Liver (tissue), 9 donors: ENCODE results near the gene SLC25A41. TPM values are rescaled to one million over a fixed set of nuclear protein-coding genes. Genes with fewer than 3 reads are reported as not detected.
A peak's percentile ranks its signal among the peaks of the same experiment; 100 is the strongest.

Experiments used
- DNase-seq: peaks from one replicate; pipeline ENCODE4 v3.0.0-alpha.2; 2017; ENCODE audit warnings: low spot score
- H3K27ac ChIP-seq, 2 donors: one replicate each; pipeline ENCODE4 v1.7.0; 2013; ENCODE audit warnings: inconsistent platforms in 2 of 2, low read length in 2 of 2, control low read depth in 1 of 2, low read depth in 1 of 2, mild to moderate bottlenecking in 1 of 2
- H3K27me3 ChIP-seq, 4 donors: one replicate each; pipeline versions ENCODE4 v1.6.1 to v1.7.0; 2013; ENCODE audit warnings: low read length in 3 of 4, inconsistent platforms in 1 of 4, mild to moderate bottlenecking in 1 of 4, moderate library complexity in 1 of 4; ENCODE audit not compliant: control insufficient read depth in 4 of 4, insufficient read depth in 4 of 4
- H3K36me3 ChIP-seq, 4 donors: one replicate each; pipeline versions ENCODE4 v1.6.1 to v1.7.0; 2013; ENCODE audit warnings: low read length in 3 of 4, mild to moderate bottlenecking in 3 of 4, low read depth in 1 of 4, moderate library complexity in 1 of 4; ENCODE audit not compliant: control insufficient read depth in 4 of 4, insufficient read depth in 3 of 4
- H3K4me1 ChIP-seq, 4 donors: one replicate each; pipeline versions ENCODE4 v1.6.1 to v1.7.0; 2013; ENCODE audit warnings: low read length in 3 of 4, mild to moderate bottlenecking in 3 of 4, moderate library complexity in 1 of 4; ENCODE audit not compliant: control insufficient read depth in 4 of 4, insufficient read depth in 4 of 4
- H3K4me3 ChIP-seq, 3 donors: one replicate each; pipeline versions ENCODE4 v1.6.1 to v1.7.0; 2013; ENCODE audit warnings: low read length in 3 of 3, control low read depth in 1 of 3, low read depth in 1 of 3, mild to moderate bottlenecking in 1 of 3
- H3K9ac ChIP-seq, 2 donors: one replicate each; pipeline ENCODE4 v1.7.0; 2013; ENCODE audit warnings: low read length in 2 of 2, mild to moderate bottlenecking in 2 of 2, moderate library complexity in 2 of 2, control low read depth in 1 of 2, low read depth in 1 of 2
- H3K9me3 ChIP-seq, 4 donors: one replicate each; pipeline versions ENCODE4 v1.6.1 to v1.7.0; 2013; ENCODE audit warnings: low read length in 3 of 4; ENCODE audit not compliant: control insufficient read depth in 4 of 4
- FOXA1 ChIP-seq: IDR thresholded peaks from 2 replicates; pipeline ENCODE4 v1.6.1; 2016; ENCODE audit warnings: antibody characterized with exemption
- FOXA2 ChIP-seq: IDR thresholded peaks from 2 replicates; pipeline ENCODE4 v1.6.1; 2016; ENCODE audit warnings: antibody characterized with exemption
- GABPA ChIP-seq, 2 donors: IDR thresholded peaks in 1 of 2; conservative IDR thresholded peaks in 1 of 2; 2 replicates each; pipeline ENCODE4 v1.6.1; 2016; ENCODE audit warnings: antibody characterized with exemption in 2 of 2, mild to moderate bottlenecking in 1 of 2, moderate library complexity in 1 of 2
- HNF4A ChIP-seq, 2 donors: conservative IDR thresholded peaks; 2 replicates each; pipeline ENCODE4 v1.6.1; 2016; ENCODE audit warnings: antibody characterized with exemption in 2 of 2, mild to moderate bottlenecking in 2 of 2
- HNF4G ChIP-seq: IDR thresholded peaks from 2 replicates; pipeline ENCODE4 v1.6.1; 2016; ENCODE audit warnings: antibody characterized with exemption
- JUND ChIP-seq, 2 donors: IDR thresholded peaks; 2 replicates each; pipeline ENCODE4 v1.6.1; 2016; ENCODE audit warnings: antibody characterized with exemption in 2 of 2
- RAD21 ChIP-seq, 2 donors: IDR thresholded peaks; 2 replicates each; pipeline ENCODE4 v1.6.1; 2016; ENCODE audit warnings: antibody characterized with exemption in 2 of 2, mild to moderate bottlenecking in 2 of 2
- RXRA ChIP-seq, 2 donors: IDR thresholded peaks; 2 replicates each; pipeline ENCODE4 v1.6.1; 2017 to 2018; ENCODE audit warnings: antibody characterized with exemption in 2 of 2, mild to moderate bottlenecking in 1 of 2
- SP1 ChIP-seq: IDR thresholded peaks from 2 replicates; pipeline ENCODE4 v1.6.1; 2018; ENCODE audit warnings: antibody characterized with exemption, mild to moderate bottlenecking
- TAF1 ChIP-seq: conservative IDR thresholded peaks from 2 replicates; pipeline ENCODE4 v1.6.1; 2016; ENCODE audit warnings: antibody characterized with exemption, mild to moderate bottlenecking
- YY1 ChIP-seq: IDR thresholded peaks from 2 replicates; pipeline ENCODE4 v1.6.1; 2016; ENCODE audit warnings: antibody characterized with exemption, mild to moderate bottlenecking
- WGBS: extraction: QIAGEN DNeasy Blood & Tissue Kit; methylation state at CpG from one replicate; pipeline ENCODE4 v1.1.7; 2013; 5-methylcytosine and 5-hydroxymethylcytosine counted together
- polyA plus RNA-seq, 2 donors: library from polyadenylated mRNA; stranded (reverse) in 1 of 2; unstranded in 1 of 2; fragments of 200-250 nt in 1 of 2; fragments of >200 nt in 1 of 2; fragmentation: Nextera tagmentation in 1 of 2; extraction: Ambion mirVana in 1 of 2; gene quantifications; one replicate each; pipeline versions ENCODE4 v1.2.1 to v1.2.3, GENCODE V29; 2013 to 2015
- total RNA-seq, 2 donors: library from RNA; depleted of rRNA; stranded (reverse); fragments of >200 nt; gene quantifications; one replicate each; pipeline ENCODE4 v1.2.3, GENCODE V29; 2014
- TF ChIP-seq, protein P1 (sequence below): IDR thresholded peaks from 2 replicates; pipeline ENCODE4 v1.6.1; 2016; ENCODE audit warnings: antibody characterized with exemption
- TF ChIP-seq, protein P2 (sequence below): IDR thresholded peaks from 2 replicates; pipeline ENCODE4 v1.6.1; 2016; ENCODE audit warnings: antibody characterized with exemption
- TF ChIP-seq, protein P3 (sequence below): IDR thresholded peaks from 2 replicates; pipeline ENCODE4 v1.6.1; 2016; ENCODE audit warnings: antibody characterized with exemption, mild to moderate bottlenecking
- TF ChIP-seq, protein P4 (sequence below): IDR thresholded peaks from 2 replicates; pipeline ENCODE4 v1.6.1; 2016; ENCODE audit warnings: antibody characterized with exemption
- TF ChIP-seq, protein P5 (sequence below): fragments of 150-350 bp; IDR thresholded peaks from 2 replicates; pipeline ENCODE4 v1.5.1; 2017; ENCODE audit warnings: improper control_type of control experiment, low read depth, low read length; ENCODE audit not compliant: missing input control
- donor health status: healthy.
- donor health status: healthy.
- donor health status: healthy.
- donor health status: healthy.
- donor health status: healthy.

The SLC25A41 gene
- total and polyA plus RNA-seq, 4 donors, result 0.14 to 0.16 TPM; not detected in 2

DNA sequence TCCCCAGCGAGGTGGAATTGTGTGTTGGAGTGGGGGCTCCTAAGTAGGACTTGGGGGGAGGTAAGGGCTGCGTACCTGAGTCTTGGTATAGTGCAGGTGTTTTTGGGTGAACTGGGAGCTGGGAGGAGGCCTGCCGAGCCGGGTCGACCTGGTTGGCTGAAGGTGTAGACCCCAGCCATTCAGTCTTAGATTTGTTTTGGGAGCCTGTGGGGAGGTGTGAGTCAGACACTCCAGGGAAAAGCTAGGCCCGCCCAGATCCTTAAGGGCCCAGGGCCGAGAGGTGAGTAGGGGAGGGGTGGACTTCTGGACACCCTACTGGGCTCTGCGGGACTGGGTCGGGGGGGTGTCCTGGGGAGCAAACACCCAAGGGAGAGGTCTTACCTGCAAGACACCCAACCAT, 31.4 kb upstream of the SLC25A41 start:
- 45% methylated on average over 9 of the region's 9 CpGs for WGBS
- H3K9me3 ChIP-seq, result no peaks in the 10 kb centered on the region
- peaks cover 0 to 15% (median 10%) of the 10 kb centered on the region in 4 donors for H3K4me1 ChIP-seq
- H3K4me3 ChIP-seq, result peak overlapping the region; percentile 12 to 83 (median 68)
- DNase-seq, result no peak
- no peak for TF ChIP-seq YY1
- no peak for TF ChIP-seq TAF1
- TF ChIP-seq HNF4G, result no peak
- TF ChIP-seq, protein P1, sequence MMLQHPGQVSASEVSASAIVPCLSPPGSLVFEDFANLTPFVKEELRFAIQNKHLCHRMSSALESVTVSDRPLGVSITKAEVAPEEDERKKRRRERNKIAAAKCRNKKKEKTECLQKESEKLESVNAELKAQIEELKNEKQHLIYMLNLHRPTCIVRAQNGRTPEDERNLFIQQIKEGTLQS, result no peak
- TF ChIP-seq, protein P2, sequence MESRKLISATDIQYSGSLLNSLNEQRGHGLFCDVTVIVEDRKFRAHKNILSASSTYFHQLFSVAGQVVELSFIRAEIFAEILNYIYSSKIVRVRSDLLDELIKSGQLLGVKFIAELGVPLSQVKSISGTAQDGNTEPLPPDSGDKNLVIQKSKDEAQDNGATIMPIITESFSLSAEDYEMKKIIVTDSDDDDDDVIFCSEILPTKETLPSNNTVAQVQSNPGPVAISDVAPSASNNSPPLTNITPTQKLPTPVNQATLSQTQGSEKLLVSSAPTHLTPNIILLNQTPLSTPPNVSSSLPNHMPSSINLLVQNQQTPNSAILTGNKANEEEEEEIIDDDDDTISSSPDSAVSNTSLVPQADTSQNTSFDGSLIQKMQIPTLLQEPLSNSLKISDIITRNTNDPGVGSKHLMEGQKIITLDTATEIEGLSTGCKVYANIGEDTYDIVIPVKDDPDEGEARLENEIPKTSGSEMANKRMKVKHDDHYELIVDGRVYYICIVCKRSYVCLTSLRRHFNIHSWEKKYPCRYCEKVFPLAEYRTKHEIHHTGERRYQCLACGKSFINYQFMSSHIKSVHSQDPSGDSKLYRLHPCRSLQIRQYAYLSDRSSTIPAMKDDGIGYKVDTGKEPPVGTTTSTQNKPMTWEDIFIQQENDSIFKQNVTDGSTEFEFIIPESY, result no peak
- no peak for TF ChIP-seq SP1
- TF ChIP-seq, protein P3, sequence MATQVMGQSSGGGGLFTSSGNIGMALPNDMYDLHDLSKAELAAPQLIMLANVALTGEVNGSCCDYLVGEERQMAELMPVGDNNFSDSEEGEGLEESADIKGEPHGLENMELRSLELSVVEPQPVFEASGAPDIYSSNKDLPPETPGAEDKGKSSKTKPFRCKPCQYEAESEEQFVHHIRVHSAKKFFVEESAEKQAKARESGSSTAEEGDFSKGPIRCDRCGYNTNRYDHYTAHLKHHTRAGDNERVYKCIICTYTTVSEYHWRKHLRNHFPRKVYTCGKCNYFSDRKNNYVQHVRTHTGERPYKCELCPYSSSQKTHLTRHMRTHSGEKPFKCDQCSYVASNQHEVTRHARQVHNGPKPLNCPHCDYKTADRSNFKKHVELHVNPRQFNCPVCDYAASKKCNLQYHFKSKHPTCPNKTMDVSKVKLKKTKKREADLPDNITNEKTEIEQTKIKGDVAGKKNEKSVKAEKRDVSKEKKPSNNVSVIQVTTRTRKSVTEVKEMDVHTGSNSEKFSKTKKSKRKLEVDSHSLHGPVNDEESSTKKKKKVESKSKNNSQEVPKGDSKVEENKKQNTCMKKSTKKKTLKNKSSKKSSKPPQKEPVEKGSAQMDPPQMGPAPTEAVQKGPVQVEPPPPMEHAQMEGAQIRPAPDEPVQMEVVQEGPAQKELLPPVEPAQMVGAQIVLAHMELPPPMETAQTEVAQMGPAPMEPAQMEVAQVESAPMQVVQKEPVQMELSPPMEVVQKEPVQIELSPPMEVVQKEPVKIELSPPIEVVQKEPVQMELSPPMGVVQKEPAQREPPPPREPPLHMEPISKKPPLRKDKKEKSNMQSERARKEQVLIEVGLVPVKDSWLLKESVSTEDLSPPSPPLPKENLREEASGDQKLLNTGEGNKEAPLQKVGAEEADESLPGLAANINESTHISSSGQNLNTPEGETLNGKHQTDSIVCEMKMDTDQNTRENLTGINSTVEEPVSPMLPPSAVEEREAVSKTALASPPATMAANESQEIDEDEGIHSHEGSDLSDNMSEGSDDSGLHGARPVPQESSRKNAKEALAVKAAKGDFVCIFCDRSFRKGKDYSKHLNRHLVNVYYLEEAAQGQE, result no peak
- TF ChIP-seq, protein P4, sequence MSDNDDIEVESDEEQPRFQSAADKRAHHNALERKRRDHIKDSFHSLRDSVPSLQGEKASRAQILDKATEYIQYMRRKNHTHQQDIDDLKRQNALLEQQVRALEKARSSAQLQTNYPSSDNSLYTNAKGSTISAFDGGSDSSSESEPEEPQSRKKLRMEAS, result no peak
- TF ChIP-seq RAD21 (IDR thresholded peaks at IDR 0.05), result no peak
- no peak for TF ChIP-seq RXRA (IDR thresholded peaks at IDR 0.05)
- TF ChIP-seq, protein P5, sequence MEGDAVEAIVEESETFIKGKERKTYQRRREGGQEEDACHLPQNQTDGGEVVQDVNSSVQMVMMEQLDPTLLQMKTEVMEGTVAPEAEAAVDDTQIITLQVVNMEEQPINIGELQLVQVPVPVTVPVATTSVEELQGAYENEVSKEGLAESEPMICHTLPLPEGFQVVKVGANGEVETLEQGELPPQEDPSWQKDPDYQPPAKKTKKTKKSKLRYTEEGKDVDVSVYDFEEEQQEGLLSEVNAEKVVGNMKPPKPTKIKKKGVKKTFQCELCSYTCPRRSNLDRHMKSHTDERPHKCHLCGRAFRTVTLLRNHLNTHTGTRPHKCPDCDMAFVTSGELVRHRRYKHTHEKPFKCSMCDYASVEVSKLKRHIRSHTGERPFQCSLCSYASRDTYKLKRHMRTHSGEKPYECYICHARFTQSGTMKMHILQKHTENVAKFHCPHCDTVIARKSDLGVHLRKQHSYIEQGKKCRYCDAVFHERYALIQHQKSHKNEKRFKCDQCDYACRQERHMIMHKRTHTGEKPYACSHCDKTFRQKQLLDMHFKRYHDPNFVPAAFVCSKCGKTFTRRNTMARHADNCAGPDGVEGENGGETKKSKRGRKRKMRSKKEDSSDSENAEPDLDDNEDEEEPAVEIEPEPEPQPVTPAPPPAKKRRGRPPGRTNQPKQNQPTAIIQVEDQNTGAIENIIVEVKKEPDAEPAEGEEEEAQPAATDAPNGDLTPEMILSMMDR, result no peak
- H3K27ac ChIP-seq, result peak overlapping the region in 1 of 2 donors; percentile 88
- H3K9ac ChIP-seq, result peak overlapping the region in 1 of 2 donors; percentile 17
- H3K36me3 ChIP-seq, result peaks cover 3 to 9% (median 5%) of the 10 kb centered on the region in 4 donors
- H3K27me3 ChIP-seq, result no peaks in the 10 kb centered on the region

DNA sequence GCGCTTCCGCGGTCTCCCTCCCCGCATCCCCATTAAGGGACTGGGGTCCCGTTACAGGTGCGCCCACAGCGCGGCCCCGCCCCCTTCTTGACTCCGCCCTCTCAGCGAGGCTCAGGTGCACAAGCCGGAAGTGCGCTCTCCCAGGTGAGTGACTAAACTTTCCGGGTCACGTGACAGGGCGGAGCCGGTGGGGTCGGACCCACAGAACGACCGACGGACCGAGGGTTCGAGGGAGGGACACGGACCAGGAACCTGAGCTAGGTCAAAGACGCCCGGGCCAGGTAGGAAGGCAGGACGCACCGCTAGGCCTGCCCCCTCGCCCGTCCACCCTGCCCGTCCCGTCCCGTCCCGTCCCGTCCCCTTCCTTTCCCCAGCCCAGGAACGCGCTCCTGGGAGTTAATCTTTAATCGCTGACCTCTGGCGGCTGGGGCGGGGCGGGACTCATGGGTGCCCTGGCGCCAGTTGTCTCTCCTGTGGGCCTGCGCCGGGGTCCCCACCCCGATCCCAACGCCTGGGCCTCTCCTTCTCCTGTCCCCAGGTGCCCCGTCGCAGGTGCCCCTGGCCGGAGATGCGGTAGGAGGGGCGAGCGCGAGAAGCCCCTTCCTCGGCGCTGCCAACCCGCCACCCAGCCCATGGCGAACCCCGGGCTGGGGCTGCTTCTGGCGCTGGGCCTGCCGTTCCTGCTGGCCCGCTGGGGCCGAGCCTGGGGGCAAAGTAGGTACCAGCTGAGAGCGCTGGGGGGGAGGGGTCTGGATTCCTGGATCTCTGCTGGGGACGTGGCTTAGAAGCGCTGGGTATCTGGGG, 30.7 kb upstream of the SLC25A41 start, which contains the start of gene CRB3:
Gene CRB3 (plus strand): TSS at position 202 of the 804 bp plus-strand sequence. CDS start 431 bp downstream, at position 633.
- Histone ChIP-seq H3K4me1 (peaks cover 3 to 19% (median 13%) of the 10 kb centered on the region in 4 donors), H3K27me3 (no peaks in the 10 kb centered on the region), H3K4me3 (peak within 1 kb of the TSS; percentile 68 to 83 (median 75)), H3K9ac (peak within 1 kb of the TSS; percentile 17 to 34), H3K36me3 (peaks cover 3 to 9% (median 5%) of the 10 kb centered on the region in 4 donors), H3K27ac (peak within 1 kb of the TSS; percentile 83 to 88), H3K9me3 (no peaks in the 10 kb centered on the region)
- WGBS, result 5% methylated on average over 65 of the region's 65 CpGs
- peak; percentile 72 for DNase-seq
- TF ChIP-seq, protein P1, result no peak
- no peak for TF ChIP-seq RAD21 (IDR thresholded peaks at IDR 0.05)
- peak; percentile 36 to 61 for TF ChIP-seq HNF4A (conservative IDR thresholded peaks at IDR 0.05)
- TF ChIP-seq, protein P4, result no peak
- no peak for TF ChIP-seq HNF4G
- TF ChIP-seq GABPA (IDR thresholded peaks at IDR 0.05 in 1 of 2, conservative IDR thresholded peaks at IDR 0.05 in 1 of 2), result peak in 1 of 2 donors; percentile 77
- TF ChIP-seq, protein P2, result no peak
- no peak for TF ChIP-seq JUND (IDR thresholded peaks at IDR 0.05)
- TF ChIP-seq FOXA1, result no peak
- TF ChIP-seq FOXA2, result no peak
- TF ChIP-seq SP1, result peak; percentile 39
